Stimulated activated CD4-positive, alpha-beta T cell treated with anti-CD3 and anti-CD28 coated beads, Interleukin-1b, Interleukin-23, amount 100 ng/mL, for 24 hours (primary cell): ENCODE results near the gene HS3ST3A1.
"Not testable (repeated sequence)": the region's sequence is repeated elsewhere in the genome, so short reads cannot be mapped to it uniquely, and the experiment has no call there.

Experiments
- DNase-seq, 4 experiments: peaks; one replicate each; pipeline ENCODE4 v3.0.0-alpha.2; 2020; ENCODE audit warnings: low read depth in 4 of 4, low spot score in 1 of 4

The HS3ST3A1 gene

DNA sequence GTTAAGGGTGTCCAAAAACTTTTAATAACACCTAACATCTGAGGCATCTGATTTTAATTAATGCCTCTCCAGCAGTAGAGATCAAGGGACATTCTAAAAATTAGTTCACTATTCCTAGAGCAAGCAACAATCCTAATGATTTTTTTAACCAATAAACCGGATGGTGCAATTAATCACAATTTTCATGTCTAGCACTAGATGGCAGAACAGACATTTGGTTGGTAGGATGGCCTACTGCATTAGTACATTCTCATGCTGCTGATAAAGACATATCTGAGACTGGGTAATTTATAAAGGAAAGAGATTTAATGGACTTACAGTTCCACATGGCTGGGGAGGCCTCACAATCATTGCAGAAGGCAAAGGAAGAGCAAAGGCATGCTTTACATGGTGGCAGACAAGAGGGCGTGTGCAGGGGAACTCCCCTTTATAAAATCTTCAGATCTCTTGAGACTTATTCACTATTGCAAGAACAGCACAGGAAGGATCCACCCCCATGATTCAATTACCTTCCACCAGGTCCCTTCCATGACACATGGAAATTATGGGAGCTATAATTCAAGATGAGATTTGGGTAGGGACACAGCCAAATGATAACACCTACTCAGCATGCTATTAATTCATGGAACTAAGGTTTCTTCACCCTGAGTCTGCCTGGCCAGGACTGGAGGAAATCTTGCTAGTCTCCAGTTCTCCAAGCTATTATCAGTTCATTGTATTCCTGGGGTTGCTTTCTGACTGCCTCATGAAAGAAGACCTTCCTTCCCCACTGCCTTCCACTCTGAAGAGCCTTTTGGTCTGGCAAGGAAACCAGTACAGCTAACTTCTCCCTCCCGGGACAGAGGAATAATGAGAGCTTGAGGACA is 24.8 kb downstream of the HS3ST3A1 start:
- DNase-seq = no peak

DNA sequence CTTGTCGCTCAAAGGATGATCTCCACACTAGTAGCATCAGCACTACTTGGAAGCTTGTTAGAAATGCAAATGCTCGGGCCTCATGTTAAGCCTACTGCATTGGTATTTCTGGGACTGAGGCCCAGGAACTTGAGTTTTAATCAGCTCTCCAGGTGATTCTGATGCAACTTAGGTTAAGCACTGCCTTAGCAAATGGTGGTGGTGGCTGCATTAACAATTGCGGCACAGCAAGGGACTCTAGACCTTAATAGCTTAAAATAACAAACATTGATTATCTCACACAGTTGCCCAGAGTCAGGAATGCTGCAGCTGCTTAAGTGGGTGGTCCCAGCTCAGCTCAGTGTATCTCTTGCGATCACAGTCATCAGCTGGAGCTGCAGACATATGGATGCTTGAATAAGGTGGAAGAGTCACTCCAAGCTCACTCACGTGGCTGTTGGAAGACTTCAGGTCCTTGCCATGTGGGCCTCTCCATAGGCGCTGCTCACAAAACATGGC is 25.8 kb downstream of the HS3ST3A1 start:
- DNase-seq = no peak

DNA sequence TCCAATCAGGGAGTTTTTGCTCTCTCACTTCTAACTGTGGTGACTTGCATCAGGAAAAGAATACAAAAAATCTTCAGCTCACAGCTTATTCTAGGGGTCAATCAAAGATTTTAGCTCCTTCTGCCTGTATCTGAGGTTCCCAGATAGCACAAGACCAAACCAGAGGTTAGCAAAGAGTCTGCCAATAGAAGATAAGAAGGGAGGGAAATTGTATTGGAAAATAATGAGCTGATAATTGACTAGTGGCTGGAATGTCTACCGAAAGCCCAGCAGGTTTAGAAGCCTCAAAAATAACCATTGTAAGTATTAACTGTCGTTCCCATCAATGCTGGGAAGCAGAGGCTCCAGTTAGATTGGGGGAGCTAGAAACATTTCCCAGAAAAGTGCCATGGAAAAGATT is 26.3 kb downstream of the HS3ST3A1 start:
- DNase-seq = no peak

DNA sequence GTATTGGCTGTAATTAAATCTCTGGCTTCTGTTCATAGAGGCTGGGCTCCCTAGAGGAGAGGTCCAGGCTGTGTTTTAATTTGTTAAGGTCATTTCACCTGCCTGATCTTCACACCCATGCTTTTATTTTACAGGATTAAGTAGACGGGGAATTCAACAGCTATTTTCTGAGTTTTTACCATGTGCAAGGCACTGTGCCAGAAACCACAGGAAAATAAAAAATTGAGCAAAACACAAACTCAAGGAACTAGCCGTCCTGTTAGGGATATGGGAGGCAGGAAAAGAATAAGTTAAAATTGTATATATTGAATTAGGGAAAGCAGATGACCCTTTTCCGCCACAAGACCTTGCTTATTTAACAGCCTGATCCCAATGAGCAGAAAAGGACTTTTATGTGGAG is 29.1 kb downstream of the HS3ST3A1 start:
- DNase-seq = no peak

DNA sequence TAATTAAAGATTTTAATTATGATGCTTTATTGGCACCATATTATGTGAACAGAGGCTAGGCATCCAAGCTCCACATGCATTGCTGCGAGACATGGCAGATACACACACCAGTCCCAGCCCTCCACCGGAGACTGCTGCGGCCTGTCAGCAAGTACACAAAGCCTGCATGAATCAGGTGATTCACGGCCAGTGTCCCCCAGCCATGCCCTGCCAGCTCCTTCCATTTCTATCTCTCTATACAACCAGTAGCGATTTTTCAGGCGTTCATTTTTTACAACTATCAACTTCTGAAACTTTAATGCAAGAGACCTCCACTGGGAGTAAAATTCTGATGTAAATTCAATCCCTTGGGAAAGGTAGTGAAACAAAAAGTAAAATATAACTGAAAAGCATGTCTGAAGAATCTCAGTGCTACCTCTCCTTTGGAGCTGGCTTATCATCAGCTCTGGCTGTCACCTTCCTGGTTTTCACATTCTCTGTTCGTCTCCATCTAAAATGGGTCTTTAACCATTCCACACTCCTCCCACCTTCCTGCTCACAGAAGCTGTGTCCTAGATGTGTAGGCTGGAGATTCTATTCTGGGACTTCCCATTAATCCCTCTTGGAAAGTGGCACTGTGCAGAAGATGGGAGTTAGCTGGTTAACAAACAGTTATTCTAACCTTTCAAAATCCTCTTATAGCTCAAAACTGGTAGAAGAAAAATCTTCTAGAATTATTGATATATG is 32.2 kb downstream of the HS3ST3A1 start:
- DNase-seq = no peak

DNA sequence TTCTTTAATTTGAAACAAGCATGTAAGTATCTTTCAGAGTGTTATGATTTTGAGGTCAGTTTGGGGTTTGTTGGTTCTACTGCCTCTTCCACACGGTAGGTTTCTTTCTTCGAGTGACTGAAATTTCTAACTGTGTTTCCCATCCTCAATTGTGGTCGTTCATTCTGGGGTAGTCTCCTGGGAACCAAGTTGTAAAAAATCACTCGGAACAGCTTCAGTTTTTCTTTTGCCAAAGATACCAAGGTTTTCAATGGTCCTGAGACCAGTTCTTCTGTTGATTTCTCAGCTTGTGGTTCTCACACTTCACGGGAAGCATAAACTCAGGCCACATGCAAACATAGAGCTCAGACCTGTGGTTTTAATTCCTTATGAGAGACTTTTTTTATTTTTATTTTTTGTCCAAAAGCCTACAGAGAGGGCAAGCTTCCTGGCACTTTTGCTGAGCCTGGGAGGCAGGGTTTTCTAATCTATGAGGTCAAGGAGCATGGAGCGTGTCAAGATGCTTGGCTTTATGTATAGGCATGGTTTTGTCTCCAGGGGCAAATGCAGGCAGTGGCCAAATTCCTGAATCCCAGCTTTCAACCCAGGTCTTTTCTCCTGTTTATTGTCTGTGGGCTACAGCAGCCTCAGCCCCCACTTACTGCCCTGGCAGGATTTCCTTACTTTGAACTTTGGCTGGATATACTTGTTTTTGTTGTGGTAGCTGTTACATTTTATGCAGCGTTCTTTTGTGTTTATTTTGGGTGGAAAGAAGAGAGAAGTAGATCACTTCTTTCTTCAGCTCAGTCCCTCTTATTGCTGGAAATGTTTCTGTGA is 32.9 kb downstream of the HS3ST3A1 start:
- no peak for DNase-seq

DNA sequence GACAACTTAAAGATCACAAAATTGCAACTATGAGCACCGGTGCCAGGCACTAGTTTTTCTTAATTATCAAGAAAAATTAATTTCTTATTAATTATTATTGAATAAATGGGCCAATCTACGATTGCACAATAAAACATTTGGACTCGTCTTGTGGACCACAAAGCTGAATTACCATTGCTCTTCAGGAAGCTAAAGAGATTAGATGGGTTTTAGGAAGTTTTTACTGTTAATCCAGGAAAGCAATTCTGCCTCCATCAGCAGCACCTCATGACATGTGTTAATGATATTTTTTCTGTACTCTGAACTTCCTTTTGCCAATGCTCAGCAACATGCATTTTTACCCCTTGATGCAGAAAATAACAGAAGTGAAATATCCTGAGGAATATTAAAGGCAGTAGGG is 37.9 kb downstream of the HS3ST3A1 start:
- DNase-seq = no peak

DNA sequence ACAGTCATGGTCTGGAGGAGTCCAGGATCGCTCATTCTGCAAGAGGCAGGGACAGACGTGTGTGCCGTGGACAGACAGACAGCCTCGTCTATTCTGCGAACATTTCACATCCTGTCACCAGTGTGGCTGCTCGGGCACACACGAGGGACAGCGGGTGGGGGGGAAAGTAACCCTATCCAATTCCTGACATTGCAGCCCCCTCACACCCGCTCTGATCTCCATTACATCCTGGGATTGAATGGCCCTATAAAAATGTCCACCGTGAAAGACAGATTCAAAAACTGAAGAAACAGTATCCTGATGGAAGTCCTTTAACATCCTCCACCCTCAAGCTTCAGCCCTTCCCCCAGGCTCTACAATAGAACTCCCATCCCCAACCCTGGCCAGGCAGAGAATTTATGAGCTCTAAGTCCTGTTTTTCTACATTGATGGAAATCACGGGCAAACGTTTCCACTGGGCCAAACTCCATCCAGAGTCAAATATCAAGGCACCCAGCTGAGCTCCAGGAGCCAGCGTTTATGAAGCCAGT is 39.4 kb downstream of the HS3ST3A1 start:
- no peak for DNase-seq

DNA sequence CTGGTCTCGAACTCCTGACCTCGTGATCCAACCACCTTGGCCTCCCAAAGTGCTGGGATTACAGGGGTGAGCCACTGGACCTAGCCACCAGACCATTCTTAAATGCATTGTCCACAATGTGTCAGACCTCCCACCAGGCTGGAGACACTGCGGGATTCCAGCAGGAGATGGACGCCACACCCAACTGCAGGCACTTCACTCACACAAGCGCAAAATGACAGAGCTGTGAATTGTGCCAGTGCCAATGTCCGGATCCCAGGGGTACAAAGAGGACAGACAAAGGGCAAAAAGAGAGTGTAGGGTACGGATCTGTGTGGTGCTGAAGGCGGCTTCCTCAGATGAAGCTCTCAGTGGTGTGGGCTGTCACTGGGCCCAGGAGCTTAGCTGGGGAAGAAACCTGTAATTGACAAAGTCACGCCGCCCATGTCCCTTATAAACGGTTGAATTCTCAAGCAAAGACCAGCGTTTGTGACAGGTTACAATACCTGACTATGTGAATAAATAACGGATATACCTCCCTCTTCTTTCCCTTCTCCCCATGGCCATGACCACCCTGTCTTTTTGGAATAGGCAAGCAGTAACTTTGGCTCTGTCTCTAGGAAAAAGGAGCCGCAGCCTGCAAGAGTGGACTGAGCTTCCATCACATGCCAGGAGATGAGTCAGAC is 40.0 kb downstream of the HS3ST3A1 start:
- DNase-seq = no peak

DNA sequence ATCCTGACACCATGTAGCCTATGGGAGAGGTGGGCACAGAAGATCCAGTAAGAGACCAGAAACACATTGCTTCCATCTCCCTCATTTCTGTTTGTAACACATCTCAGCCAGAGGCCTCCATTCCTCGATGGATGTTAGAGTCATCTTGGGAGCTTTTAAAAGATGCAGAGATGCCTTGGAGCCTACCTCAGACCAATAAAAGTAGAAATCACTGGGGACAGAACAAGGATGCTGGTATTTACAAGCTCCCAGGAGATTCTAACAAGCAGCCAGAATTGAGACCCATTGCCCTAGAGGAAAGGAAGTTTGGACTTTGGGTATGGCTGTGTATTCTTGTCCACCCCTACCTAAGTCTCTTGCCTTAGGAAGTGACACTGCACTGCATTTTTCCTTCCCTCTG is 40.8 kb downstream of the HS3ST3A1 start:
- DNase-seq = no peak

DNA sequence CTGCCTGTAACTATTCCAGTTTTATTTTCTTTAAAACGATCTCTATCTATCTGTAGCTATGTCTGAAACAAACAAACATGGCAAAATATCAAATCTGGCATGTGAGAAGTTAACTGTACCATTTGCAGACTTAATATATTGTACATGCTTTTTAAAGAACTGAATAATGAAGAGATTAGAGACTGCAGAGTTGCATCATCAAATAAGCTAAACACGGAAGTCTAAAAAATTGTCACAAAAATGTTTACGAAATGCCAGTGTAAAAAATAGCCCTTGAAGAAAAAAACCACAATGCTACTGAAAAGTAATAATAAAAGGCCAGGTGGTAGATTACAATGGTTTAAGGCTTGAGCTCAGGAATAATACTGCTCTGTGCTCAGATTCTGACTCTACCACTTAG is 43.1 kb downstream of the HS3ST3A1 start:
- DNase-seq = no peak

DNA sequence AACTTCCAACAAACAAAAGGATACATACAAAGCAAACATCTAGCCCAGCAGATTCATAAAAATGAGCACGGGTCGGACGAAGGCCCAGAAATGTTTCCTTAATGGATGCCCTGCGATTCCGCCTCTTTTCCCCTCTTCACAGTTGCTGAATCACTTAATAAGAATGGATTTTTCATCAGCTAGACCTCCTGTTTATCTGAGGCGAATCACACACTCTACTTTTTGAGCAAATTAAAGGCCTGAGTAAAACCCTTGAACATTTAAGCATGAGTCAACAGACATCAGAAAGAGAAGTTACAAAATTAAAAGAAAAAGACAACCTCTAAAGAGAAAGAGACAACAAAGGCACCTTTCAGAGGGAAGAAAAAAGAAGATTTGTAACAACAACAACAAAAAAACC is 44.7 kb downstream of the HS3ST3A1 start:
- DNase-seq = no peak

DNA sequence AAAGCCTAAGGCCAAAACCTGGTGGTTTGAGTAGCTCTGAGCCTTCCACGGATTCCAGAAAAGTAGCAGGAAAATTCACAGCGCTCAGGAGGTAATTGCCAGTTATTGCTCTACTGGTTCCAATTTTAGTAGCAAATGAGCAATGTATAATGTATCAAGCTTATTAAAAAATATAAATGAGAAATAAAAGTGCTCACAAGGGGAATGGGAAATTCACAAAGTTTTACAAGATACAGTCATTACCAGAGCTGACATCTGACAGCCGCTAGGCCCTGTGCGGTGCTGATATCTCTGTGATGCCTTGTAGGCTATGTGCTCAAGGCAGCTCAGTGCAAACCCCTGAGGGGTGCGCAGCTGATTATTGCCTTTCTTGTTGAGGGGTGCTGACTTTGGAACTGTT is 47.5 kb downstream of the HS3ST3A1 start:
- no peak for DNase-seq

DNA sequence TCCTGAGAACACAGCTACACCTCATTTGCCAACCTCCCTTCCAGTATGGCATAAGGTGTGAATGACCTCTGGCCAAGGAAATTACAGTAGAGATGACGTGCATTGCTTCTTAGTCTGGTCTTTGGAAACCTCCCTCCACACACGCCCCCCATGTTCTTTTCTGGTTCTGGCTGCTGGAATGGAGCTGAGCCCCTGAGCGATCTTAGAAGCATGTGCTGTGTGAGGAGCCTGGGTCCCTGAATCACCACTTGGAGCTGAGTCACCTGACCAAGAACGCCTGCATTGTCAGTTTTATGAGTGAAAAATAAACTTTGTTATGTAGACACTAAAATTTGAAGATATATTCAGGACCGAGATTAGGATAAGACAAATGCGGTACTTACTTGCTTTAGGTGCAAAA is 51.4 kb downstream of the HS3ST3A1 start:
- no peak for DNase-seq

DNA sequence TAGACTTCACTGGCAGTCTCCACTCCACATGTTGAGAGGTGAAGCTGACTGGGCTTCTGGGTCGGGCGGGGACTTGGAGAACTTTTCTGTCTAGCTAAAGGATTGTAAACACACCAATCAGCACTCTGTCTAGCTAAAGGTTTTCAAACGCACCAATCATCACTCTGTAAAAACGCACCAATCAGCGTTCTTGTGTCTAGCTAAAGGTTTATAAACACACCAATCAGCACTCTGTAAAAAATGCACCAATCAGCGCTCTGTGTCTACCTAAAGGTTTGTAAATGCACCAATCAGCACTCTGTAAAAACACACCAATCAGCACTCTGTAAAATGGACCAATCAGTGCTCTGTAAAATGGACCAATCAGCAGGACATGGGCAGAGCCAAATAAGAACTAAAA is 53.2 kb downstream of the HS3ST3A1 start:
- DNase-seq = not testable (repeated sequence)

DNA sequence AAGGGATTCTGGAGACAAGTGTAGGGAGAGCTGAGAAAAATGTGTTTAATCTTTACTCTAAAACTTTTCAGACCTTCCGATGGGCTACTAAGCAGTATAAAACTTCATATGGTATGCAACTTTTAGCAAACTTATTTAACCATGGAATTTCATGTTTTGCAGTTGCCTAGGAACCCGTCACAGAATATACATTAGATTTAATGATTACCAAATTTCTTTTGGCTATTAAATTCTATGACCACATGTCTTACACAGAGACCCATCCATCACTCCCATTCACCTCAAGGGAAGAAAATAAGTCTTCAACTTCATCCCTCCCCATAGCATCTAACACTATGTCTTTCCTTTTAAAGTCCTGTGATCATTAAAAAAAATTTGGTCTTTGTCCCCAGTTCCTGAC is 54.9 kb downstream of the HS3ST3A1 start:
- DNase-seq = no peak

DNA sequence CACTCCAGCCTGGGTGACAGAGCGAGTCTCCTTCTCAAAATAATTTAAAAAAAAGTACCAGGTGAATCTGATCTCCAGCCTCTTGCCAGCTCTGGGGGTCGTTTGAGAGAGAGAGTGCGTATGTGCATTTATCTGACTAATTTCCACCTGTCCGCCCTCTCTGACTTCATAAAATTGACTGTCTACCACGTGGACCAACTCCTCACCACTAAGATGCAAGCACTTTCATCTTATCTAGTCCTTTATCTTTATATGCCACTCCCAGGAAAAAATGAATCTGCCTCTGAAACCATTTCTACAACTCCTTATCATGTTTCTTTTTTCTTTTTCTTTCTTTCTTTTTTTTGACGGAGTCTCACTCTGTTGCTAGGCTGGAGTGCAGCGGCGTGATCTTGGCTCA is 55.8 kb downstream of the HS3ST3A1 start:
- no peak for DNase-seq

DNA sequence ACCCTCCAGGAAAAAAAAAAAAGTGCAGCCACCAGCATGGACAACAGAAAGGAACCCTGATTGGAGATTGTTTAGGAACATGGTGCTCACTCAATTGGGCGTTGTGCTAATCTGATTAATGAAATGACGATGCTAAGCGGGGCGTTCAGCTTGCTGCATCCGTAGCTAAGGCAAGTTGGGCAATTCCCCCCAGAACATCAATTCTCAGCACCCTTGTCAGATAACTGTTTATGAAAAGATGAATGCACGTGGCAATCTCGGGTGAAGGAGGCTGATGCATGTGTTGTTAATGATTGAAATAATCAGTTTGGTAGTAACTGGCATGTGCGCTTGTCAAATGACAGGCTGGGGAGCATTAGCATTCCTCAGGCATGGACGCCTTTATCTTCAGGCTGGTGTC is 57.0 kb downstream of the HS3ST3A1 start:
- no peak for DNase-seq

DNA sequence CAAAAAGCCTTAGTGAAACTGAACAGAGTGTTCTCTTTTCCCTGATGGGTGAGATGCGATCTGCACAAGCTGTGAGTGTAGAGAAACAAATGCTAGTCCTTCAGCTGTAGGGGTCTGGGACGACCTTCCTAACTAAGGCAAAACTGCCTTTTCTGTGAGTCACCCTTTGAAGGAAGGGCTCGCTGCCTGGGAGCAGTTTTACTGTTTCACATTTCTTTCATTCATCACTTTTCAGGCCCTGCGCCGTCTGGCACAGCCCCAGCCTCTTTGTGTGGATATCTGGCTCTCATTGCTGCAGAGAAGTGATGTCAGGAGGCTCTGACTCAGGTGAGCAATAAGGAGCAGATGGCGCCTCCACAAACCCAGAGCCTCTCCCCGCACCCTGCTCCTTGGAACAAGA is 57.4 kb downstream of the HS3ST3A1 start:
- DNase-seq = no peak

DNA sequence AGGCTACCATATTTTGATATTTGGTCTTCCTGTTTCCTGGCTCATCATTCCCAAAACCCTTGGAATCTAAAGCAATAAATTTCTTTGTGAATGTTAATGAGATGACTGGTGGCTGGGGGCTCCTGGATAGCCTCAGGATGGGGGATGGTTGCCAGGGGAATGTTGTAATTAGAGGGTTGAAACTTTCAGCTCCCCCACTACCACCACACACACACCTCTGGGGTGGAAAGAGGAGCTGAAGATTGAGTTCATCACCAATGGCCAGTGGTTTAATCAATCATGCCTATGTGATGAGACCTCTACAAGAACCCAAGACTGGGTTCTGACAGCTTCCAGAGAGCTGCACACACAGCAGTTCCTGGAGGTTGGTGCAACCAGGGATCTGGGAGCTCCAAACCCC is 59.1 kb downstream of the HS3ST3A1 start:
- no peak for DNase-seq

DNA sequence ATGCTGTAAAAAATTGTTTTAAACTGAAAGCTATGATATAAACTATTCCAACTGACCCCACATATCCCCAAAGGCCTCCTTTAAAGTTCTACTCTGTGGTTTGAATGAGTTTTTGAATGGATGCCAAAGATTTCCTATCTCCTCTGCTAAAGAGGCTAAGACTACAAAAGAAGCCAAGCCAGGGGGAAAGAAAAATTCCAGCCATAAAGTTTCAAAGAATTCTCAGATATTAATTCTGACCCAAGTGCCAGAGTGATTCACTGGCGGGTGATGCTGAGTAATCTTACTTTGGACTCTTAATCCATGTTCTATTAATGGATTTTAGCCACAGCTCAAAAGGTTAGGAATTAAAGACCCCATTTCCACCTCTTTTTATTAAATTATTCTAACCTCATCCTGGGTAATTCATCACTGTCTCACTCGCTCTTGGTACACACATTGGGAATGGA is 60.7 kb downstream of the HS3ST3A1 start:
- DNase-seq = no peak
